Ectodermal cell (in vitro differentiated cells): ENCODE measurements around the gene KLHL13. TPM values are rescaled to one million over a fixed set of nuclear protein-coding genes. Genes with fewer than 3 reads are reported as not detected.
"Not testable (repeated sequence)": the region's sequence is repeated elsewhere in the genome, so short reads cannot be mapped to it uniquely, and the experiment has no call there.

ENCODE experiments used
- H3K27ac ChIP-seq: 2 replicates; pipeline ENCODE4 v1.7.0; 2013; ENCODE audit warnings: mild to moderate bottlenecking, low read depth, low read length; ENCODE audit not compliant: insufficient read depth, poor library complexity, severe bottlenecking
- H3K27me3 ChIP-seq: 2 replicates; pipeline ENCODE4 v1.7.0; 2013; ENCODE audit warnings: mild to moderate bottlenecking, low read length; ENCODE audit not compliant: insufficient read depth, control insufficient read depth, poor library complexity, severe bottlenecking
- H3K36me3 ChIP-seq: one replicate; pipeline ENCODE4 v1.7.0; 2013; ENCODE audit warnings: low read length; ENCODE audit not compliant: control insufficient read depth, insufficient read depth
- H3K4me1 ChIP-seq: one replicate; pipeline ENCODE4 v1.7.0; 2013; ENCODE audit warnings: low read length; ENCODE audit not compliant: control insufficient read depth, insufficient read depth
- H3K4me3 ChIP-seq: 2 replicates; pipeline ENCODE4 v1.7.0; 2013; ENCODE audit warnings: low read depth, low read length, control low read depth; ENCODE audit not compliant: insufficient read depth
- H3K9me3 ChIP-seq: 2 replicates; pipeline ENCODE4 v1.7.0; 2013; ENCODE audit warnings: mild to moderate bottlenecking, low read length, moderate library complexity; ENCODE audit not compliant: control insufficient read depth
- WGBS, 2 experiments: methylation state at CpG; one replicate each; pipeline ENCODE4 v1.1.7; 2013; ENCODE audit warnings: missing lambda C conversion rate in 2 of 2; 5-methylcytosine and 5-hydroxymethylcytosine counted together
- polyA plus RNA-seq, 4 experiments: library from polyadenylated mRNA; stranded (reverse); fragments of 50-300 nt; gene quantifications; one replicate each; pipeline ENCODE4 v1.2.3, GENCODE V29; 2013

KLHL13 gene, protein sequence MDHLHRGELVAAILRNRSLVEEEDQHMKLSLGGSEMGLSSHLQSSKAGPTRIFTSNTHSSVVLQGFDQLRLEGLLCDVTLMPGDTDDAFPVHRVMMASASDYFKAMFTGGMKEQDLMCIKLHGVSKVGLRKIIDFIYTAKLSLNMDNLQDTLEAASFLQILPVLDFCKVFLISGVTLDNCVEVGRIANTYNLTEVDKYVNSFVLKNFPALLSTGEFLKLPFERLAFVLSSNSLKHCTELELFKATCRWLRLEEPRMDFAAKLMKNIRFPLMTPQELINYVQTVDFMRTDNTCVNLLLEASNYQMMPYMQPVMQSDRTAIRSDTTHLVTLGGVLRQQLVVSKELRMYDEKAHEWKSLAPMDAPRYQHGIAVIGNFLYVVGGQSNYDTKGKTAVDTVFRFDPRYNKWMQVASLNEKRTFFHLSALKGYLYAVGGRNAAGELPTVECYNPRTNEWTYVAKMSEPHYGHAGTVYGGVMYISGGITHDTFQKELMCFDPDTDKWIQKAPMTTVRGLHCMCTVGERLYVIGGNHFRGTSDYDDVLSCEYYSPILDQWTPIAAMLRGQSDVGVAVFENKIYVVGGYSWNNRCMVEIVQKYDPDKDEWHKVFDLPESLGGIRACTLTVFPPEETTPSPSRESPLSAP
- polyA plus RNA-seq (2013, experiment 1 of 4): 18.5 TPM
- 19.3 TPM for polyA plus RNA-seq (2013, experiment 2 of 4)
- polyA plus RNA-seq (2013, experiment 3 of 4): 17.6 TPM
- 18.8 TPM for polyA plus RNA-seq (2013, experiment 4 of 4)

DNA sequence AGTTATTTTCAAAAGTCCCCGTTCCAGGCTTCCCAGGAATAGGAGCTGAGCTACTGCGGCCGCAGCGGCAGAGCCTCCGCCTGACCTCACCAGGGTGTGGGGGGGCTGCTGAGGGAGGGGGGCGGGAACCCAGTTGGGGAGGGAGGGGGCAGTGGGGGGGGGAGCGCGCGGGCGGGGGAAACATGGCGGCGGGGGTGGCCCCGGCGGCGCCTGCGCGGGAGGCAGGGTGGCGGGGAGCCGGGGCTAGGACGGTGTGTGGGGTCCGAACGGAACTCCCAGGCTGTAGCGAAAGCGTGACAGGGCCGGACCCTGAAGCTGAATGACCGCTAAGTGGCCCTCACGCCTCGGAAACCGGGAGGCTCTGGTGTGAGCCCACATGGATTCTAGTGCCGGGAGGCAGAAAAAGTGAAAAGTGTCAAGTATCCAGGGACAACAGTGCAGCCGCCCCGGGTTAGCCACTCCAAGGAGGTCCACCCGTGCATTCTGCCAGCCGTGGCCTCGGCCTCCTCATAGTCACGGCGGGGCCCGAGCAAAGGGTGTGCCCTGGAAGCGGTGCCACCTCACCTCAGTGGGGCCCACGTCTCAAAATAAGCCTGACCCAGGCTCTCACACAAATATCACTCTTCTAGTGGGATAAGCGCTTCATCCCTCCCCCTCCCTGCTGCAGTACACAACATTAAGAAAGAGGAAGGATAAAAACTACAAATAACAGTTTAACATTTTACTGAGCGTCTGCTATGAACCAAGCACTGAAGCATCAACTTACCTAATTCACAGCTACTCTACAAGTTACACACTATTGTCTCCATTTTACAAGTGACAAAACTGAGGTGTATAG, at the start of gene KLHL13:
Gene KLHL13 (minus strand): TSS at position 98 of the 838 bp plus-strand sequence. CDS start 88,337 bp downstream, outside the sequence.
- Histone ChIP-seq H3K36me3 (no peaks in the 10 kb centered on the region), H3K27me3 (no peaks in the 10 kb centered on the region), H3K4me1 (no peaks in the 10 kb centered on the region), H3K4me3 (peak within 1 kb of the TSS; percentile 61), H3K9me3 (no peaks in the 10 kb centered on the region), H3K27ac (no peak within 1 kb of the TSS)
- WGBS, 2 experiments: 3% methylated on average over 28 to 36 of the region's 42 CpGs

DNA sequence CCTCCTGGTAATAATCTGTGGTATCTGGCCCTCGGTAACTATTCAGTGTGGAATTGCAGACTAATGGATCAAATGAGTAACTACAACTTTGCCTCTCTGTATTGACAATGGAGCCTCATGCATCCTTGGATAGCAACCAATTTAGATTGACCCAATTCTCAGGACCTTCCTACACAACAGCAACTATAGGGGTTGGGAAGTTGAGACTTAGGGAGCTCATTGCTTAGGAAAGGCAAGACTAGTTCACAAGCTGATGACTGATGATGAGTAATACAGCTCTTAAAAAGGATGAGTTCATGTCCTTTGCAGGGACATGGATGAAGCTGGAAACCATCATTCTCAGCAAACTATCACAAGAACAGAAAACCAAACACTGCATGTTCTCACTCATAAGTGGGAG, 47.5 kb upstream of the KLHL13 start:
- no peaks in the 10 kb centered on the region for H3K4me1 ChIP-seq
- H3K27me3 ChIP-seq: no peaks in the 10 kb centered on the region
- 88 to 100% methylated on average over 1 of the region's 1 CpG for WGBS, 2 experiments
- H3K9me3 ChIP-seq: no peaks in the 10 kb centered on the region
- no peak overlapping the region for H3K4me3 ChIP-seq
- H3K36me3 ChIP-seq: no peaks in the 10 kb centered on the region
- H3K27ac ChIP-seq: no peak overlapping the region

DNA sequence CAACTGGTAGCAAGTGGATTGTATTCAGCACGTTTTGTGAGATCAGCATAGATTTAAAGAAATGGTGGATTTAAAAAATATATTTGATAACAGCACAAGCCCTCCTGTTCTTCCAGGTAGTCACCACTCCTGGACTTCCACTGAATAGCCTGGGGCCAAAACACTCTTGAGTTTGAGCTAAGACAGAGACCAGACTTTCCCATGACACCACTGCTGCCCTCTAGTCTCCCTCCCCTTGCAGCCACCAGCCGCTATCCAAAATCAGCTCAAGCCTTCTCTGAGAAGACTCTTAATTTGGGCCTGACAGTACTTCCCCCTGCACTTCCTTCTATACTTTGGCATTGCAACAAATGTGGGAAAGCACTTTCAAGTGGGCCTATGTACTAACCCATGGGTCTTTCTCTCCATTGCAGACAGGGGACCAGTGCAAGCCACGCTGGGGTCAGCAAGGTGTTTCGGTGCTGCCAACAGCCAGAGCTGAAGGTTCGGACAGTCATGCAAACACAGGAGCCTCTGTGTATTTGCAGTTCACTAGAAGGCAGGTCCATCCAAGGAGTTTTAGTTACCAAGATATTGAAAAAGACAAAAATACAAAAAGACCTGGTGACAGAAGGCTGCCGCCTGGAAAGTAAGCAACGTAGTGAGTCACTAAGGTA, 40.5 kb upstream of the KLHL13 start:
- Histone ChIP-seq H3K4me3 (no peak overlapping the region), H3K27ac (no peak overlapping the region), H3K9me3 (no peaks in the 10 kb centered on the region), H3K4me1 (no peaks in the 10 kb centered on the region), H3K36me3 (no peaks in the 10 kb centered on the region), H3K27me3 (no peaks in the 10 kb centered on the region)
- WGBS, 2 experiments: 97 to 99% methylated on average over 7 of the region's 7 CpGs

DNA sequence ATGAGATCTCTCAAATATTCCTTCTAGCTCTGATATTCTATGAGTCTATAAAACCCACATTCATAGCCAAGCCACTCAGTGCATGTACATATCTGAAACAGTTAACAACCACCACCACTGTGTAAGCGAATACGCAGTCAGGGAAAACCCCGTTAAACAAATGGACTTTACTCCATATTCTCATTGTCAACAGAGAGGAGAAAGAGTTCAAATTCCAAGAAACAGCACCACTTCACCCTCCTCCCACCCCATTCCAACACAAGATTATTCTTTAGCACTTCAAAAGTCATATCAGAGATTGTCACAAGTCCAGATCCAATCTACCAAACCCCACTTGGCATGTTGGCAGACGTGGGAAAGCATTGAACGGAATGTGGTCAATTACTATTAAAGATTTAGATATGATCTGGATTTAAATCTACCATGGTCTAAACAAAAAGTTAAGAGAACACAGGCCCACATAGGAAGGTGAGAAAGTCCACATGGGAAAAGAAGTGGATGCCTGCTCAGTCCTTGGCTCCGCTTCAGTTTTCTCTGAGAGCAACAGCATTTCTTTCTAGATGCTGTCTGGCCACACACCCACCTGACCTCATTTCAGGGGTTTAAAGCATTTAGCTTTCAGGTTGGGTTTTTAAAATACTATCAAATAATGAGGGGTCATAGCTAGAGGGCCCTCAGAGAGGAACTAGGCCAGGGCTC, 39.8 kb upstream of the KLHL13 start:
- no peaks in the 10 kb centered on the region for H3K27me3 ChIP-seq
- H3K9me3 ChIP-seq: no peaks in the 10 kb centered on the region
- 95% methylated on average over 3 to 4 of the region's 6 CpGs for WGBS, 2 experiments
- no peak overlapping the region for H3K4me3 ChIP-seq
- H3K36me3 ChIP-seq: no peaks in the 10 kb centered on the region
- no peak overlapping the region for H3K27ac ChIP-seq
- H3K4me1 ChIP-seq: no peaks in the 10 kb centered on the region

DNA sequence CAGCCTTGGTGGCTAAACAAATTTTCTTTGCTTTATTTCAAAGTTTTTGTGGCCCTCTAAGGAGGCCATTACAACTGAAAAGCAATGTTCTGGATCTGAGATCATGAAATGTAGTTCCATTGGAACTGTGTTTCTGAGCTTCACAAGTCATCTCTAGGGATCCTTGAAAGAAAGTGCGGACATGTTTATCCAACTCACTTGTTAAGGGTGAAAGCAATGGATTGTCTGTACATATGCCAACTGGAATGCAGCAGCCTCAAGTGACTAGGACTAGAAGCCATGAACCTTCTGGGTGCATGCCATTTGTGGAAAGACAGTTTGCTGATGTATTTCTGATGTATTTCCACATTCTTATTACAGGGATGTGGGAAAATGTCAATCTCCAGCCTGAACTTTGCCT, 36.7 kb upstream of the KLHL13 start:
- no peaks in the 10 kb centered on the region for H3K4me1 ChIP-seq
- 100% methylated on average over 1 of the region's 1 CpG for WGBS, 2 experiments
- no peak overlapping the region for H3K27ac ChIP-seq
- no peaks in the 10 kb centered on the region for H3K9me3 ChIP-seq
- H3K27me3 ChIP-seq: no peaks in the 10 kb centered on the region
- H3K36me3 ChIP-seq: no peaks in the 10 kb centered on the region
- no peak overlapping the region for H3K4me3 ChIP-seq

DNA sequence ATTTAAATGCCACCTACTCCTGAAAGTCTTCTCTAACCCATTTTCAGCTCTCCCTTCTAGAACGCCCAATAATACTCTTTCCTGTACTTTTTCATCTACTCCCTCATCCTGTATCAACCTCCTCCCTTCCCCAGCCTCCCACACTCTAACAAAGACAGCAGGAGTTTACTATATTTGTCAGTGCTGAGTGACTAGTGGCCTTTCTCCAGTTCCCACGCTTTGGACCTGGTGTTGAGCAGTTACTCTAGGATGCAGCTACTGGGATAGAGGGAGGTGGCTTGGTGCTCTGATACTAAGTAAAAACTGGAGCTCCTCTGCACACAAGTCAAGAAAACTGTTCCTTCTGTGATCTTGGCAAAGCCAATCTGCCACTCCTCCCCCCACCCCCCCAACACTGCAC, 36.1 kb upstream of the KLHL13 start:
- H3K27me3 ChIP-seq: no peaks in the 10 kb centered on the region
- H3K27ac ChIP-seq: no peak overlapping the region
- no peaks in the 10 kb centered on the region for H3K9me3 ChIP-seq
- H3K4me1 ChIP-seq: no peaks in the 10 kb centered on the region
- 81 to 91% methylated on average over 2 of the region's 2 CpGs for WGBS, 2 experiments
- H3K4me3 ChIP-seq: no peak overlapping the region
- H3K36me3 ChIP-seq: no peaks in the 10 kb centered on the region

DNA sequence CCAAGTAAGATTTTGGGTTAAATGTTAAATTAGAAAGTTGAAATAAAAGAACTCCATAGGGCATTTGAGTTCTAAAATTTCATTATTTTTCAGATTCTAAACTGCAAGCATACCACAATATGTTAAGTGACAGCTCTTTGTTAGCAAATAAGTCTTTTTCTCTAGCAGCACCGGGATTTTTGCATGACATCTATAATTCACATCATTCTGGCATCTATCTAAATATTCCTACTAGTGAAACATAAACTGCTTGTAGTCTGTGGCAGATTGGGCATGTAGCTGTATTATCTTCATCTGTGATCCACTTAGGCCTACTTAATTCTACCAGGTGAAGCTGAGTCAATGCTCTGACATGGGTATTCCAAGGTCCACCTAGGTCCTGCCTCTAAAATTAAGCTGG, 32.1 kb upstream of the KLHL13 start:
- H3K27me3 ChIP-seq: no peaks in the 10 kb centered on the region
- 86% methylated on average over 1 of the region's 1 CpG; no CpG with 5 or more reads in 1 of the 2 experiments for WGBS, 2 experiments
- no peaks in the 10 kb centered on the region for H3K36me3 ChIP-seq
- H3K9me3 ChIP-seq: no peaks in the 10 kb centered on the region
- no peak overlapping the region for H3K4me3 ChIP-seq
- H3K4me1 ChIP-seq: no peaks in the 10 kb centered on the region
- H3K27ac ChIP-seq: no peak overlapping the region

DNA sequence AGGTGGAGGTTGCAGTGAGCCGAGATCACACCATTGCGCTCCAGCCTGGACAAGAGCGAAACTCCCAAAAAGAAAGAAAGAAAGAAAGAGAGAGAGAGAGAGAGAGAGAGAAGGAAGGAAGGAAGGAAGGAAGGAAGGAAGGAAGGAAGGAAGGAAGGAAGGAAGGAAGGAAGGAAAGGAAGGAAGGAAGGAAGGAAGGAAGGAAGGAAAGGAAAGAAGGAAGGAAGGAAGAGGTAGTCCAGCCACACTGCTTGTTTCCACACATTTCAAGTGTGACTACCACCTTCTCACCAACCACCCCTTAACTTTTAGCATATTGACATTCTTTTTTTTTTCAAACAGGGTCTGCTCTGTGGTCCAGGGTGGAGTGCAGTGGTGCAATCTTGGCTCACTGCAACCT, 31.2 kb upstream of the KLHL13 start:
- H3K9me3 ChIP-seq, H3K27me3 ChIP-seq, H3K27ac ChIP-seq, H3K36me3 ChIP-seq, H3K4me3 ChIP-seq, H3K4me1 ChIP-seq: not testable (repeated sequence)
- 83 to 100% methylated on average over 2 to 3 of the region's 3 CpGs for WGBS, 2 experiments

DNA sequence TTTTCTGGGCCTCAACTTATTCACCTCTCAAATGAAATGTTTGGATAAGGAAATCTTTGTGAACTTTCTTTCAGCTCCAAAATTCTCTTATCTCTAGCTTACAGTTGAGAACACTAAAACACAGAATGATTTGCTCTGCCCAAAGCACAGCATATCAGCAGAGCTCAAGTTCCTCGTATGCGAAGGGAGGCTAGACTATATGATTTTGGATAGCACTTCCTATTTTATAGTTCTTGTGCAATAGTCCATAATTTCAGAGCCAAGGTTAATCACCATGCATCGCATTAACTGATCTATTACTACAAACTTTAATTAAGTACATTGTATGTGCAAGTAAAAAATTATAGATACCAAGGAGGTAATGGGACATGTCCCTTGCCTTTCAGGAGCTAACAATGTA, 27.0 kb upstream of the KLHL13 start:
- Histone ChIP-seq H3K36me3 (no peaks in the 10 kb centered on the region), H3K27ac (no peak overlapping the region), H3K9me3 (no peaks in the 10 kb centered on the region), H3K4me3 (no peak overlapping the region), H3K4me1 (no peaks in the 10 kb centered on the region), H3K27me3 (no peaks in the 10 kb centered on the region)
- WGBS, 2 experiments: 90 to 93% methylated on average over 2 of the region's 3 CpGs
